PFSK-1 (cell line): ENCODE measurements around the gene SLC9A3.

Source experiments
- FOXP2 ChIP-seq: optimal IDR thresholded peaks from 2 replicates; pipeline ENCODE3; 2011; ENCODE audit warnings: borderline replicate concordance, control low read depth, inconsistent platforms; ENCODE audit not compliant: insufficient read depth; ENCODE audit errors: extremely low read length, extremely low read depth
- POLR2AphosphoS5 ChIP-seq: IDR thresholded peaks from 2 replicates; pipeline ENCODE4 v1.6.1; 2012; ENCODE audit warnings: low read depth, mild to moderate bottlenecking, control low read depth, low read length, moderate library complexity
- REST ChIP-seq, 2 experiments: IDR thresholded peaks; 2 replicates each; pipeline versions ENCODE4 v1.6.1 to v1.8.0; 2011 to 2012; ENCODE audit warnings: low read depth in 2 of 2, low read length in 2 of 2, control low read depth in 1 of 2, inconsistent platforms in 1 of 2, mild to moderate bottlenecking in 1 of 2, moderate library complexity in 1 of 2; ENCODE audit not compliant: insufficient read depth in 1 of 2
- SIN3A ChIP-seq: IDR thresholded peaks from 2 replicates; pipeline ENCODE4 v1.6.1; 2012; ENCODE audit warnings: mild to moderate bottlenecking, low read length, moderate library complexity, borderline replicate concordance; ENCODE audit not compliant: insufficient read depth
- TAF1 ChIP-seq: IDR thresholded peaks from 2 replicates; pipeline ENCODE4 v1.6.1; 2012; ENCODE audit warnings: low read length, control low read depth, borderline replicate concordance; ENCODE audit not compliant: insufficient read depth

DNA sequence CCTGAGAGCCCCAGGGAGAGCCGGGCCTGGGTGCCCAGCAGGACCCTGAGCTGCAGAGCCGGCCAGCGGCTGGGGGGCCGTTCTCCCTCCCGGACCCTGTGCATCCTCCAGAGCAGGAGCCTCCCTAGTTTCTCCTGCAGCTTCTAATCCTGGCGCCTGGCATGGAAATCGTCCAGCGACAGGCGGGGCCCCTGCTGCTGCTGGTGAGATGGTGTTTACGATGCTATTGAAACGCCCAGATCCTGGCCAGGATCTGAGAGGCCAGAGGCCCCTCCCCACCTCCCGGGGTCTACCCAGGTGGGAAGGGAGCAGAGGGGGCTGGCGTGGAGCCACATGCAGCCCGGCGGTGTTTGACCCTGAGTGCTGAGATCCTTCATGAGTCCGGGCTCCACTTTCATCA lies 49.7 kb upstream of the SLC9A3 start:
- no peak for TF ChIP-seq REST (IDR thresholded peaks at IDR 0.05; ENCODE audit: insufficient read depth in 1 of 2, low read depth in 2 of 2, low read length in 2 of 2)
- TF ChIP-seq POLR2AphosphoS5, result no peak
- TF ChIP-seq TAF1, result no peak
- no peak for TF ChIP-seq SIN3A
- TF ChIP-seq FOXP2, result no peak
